ENCODE results near the gene EML6. TPM values are rescaled to one million over a fixed set of nuclear protein-coding genes. Genes with fewer than 3 reads are reported as not detected.

Gene EML6
- total and polyA plus RNA-seq, 5 donors: 0.26 to 1.5 (median 0.72) TPM

DNA sequence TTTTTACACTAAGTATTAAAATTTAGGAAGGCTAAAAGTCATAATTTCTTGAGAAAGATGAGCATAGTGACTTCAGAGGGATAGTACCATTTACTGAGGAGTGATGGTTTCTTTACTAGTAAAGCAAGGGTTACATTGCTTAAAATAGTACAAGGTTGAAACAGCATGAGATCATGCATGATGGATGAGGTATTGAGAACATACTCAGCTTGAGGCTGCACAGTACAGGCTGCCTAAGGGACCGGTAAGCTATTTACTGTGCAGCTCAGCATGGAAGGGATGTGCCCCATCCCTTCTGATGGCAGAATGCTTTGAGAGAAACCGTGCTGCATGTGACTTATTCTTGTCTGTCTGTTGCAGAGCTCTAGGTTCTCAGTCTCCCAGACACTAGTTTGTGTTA is 122.1 kb downstream of the EML6 start:
- Histone ChIP-seq H3K4me1 (ENCODE audit: control insufficient read depth, insufficient read depth, low read length) (no peaks in the 10 kb centered on the region), H3K27ac (ENCODE audit: low read length) (no peak overlapping the region), H3K9me3 (ENCODE audit: control insufficient read depth, low read length) (no peaks in the 10 kb centered on the region), H3K4me3 (ENCODE audit: low read length) (no peak overlapping the region), H3K27me3 (ENCODE audit: control insufficient read depth, insufficient read depth) (no peaks in the 10 kb centered on the region)
- WGBS: 41% methylated on average over 2 of the region's 2 CpGs
- ATAC-seq (no peak), DNase-seq (no peak)
- intact Hi-C loops (cut with DNase I): no loop called here

DNA sequence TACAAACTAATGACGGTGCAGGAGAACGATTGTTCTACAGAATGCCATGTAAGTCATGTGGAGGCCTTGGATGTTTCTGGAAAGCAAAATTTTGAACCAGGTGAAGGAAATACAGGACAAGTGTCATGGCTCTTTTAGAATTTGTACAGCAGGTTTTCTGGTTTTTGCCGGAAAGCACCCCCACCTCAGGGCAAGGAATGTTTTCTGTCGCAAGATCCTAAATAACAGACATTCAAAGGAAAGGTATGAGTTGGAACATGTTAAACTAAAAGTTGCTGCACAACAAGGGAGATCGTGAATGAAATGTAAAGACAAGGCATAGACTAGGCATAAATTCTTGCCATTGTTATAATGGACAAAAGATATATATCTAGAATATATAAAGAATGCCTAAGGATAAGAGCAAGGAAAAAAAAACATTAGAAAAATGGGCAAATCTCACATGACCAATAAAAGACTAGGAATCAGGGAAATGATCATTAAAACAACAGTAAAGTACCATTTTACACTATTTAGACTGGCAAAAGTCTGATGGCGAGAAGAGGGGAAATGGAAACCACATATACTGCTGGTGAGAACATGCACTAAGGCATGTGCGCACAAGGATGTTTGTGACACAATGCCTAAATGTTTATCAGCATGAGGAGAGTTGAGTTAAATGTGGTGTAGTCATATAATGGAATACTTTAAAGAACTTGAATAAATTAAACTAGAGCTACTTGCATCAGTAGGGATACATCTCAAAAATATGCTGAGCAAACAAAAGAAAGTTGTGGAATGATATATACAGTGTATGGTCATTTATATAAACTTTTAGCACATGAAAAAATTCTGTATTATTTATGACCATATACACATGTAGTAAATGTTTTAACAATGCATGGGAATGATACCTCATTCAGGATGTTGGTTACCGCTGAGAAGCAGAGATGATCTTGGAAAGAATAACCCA is 127.0 kb downstream of the EML6 start:
- Histone ChIP-seq H3K4me3 (ENCODE audit: low read length) (no peak overlapping the region), H3K27me3 (ENCODE audit: control insufficient read depth, insufficient read depth) (no peaks in the 10 kb centered on the region), H3K4me1 (ENCODE audit: control insufficient read depth, insufficient read depth, low read length) (no peaks in the 10 kb centered on the region), H3K9me3 (ENCODE audit: control insufficient read depth, low read length) (no peaks in the 10 kb centered on the region), H3K27ac (ENCODE audit: low read length) (no peak overlapping the region)
- intact Hi-C loops (cut with DNase I): no loop called here
- WGBS: 96% methylated on average over 8 of the region's 8 CpGs
- ATAC-seq: no peak
- no peak for DNase-seq

DNA sequence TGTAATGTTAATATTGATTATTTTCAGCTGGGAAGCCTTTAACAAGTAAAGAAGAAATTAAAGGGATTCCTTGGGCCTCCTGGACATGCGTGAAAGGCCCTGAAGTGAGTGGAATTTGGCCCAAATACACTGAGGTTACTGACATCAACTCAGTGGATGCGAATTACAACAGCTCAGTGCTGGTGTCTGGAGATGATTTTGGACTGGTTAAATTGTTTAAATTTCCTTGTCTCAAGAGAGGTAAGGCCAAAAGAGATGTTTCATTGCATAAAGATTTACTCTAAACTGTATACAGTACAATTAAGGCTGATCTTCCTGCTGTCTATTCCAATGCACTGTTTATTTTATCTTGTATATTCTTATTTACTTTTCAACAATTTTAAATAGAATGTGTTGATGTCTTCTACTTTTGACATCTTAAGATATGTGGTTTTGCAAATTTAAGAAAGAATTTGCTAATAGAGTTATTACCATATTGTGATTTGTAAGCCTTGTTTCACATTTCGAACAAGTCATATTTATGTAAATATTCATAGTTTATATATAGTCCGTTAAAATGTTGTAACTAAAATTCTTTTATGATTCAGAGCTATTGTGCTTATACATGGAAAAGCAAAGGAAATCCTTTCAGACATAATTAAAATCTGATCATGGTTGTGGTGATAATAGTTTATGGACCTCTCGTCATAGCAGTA is 130.3 kb downstream of the EML6 start:
- intact Hi-C loops (cut with DNase I): no loop called here
- no peaks in the 10 kb centered on the region for H3K27me3 ChIP-seq (ENCODE audit: control insufficient read depth, insufficient read depth)
- ATAC-seq (no peak), DNase-seq (no peak)
- no peak overlapping the region for H3K4me3 ChIP-seq (ENCODE audit: low read length)
- H3K27ac ChIP-seq (ENCODE audit: low read length): no peak overlapping the region
- no peaks in the 10 kb centered on the region for H3K4me1 ChIP-seq (ENCODE audit: control insufficient read depth, insufficient read depth, low read length)
- 92% methylated on average over 5 of the region's 5 CpGs for WGBS
- no peaks in the 10 kb centered on the region for H3K9me3 ChIP-seq (ENCODE audit: control insufficient read depth, low read length)

DNA sequence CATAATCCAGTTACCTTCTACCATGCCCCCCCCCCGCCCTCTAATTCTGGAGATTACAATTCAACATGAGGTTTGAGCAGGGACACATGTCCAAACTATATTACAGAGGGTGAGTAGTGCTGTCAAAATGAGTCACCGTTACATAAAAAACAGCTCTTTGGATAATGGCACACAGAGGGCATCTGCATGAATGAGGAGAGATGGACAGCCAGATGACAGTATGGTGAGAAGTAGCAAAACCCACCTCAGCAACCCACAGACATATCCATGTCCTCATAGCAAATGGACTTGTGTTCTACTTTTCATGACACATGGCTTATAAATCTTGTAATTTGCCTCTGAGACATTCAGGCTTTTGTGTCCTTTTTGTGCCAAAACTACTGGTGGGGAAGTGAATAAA is 132.0 kb downstream of the EML6 start:
- 80% methylated on average over 2 of the region's 2 CpGs for WGBS
- no peak overlapping the region for H3K27ac ChIP-seq (ENCODE audit: low read length)
- no peak for ATAC-seq

DNA sequence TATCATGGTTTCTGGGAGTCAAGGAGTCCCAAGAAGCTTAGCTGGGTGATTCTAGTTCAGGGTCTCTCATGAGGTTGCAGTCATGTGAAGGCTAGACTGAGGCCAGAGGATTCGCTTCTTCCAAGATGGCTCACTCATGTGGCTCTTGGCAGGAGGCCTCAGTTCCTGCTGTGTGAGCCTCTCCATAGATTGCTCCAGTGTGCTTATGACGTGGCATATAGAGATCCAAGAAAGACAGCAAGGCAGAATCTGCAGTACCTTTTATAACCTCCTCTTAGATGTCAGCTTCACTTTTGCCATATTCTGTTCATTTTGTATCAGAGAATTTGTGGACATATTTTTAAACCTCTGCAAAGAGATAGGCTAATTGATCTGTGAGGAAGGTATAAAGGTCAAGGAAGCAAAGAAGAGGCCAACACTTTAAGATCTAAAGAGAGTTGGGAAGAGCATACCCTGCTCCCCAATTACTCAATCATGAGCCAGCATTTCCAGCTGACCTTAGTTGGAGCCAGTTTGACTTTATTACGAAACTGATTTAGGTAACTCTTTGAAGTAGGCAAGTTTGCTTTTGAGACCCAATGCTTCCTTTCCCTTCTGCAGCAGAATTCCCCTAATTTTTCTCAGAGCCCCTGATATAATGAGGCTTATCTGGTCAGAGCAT is 134.7 kb downstream of the EML6 start:
- intact Hi-C loops (cut with DNase I): no loop called here
- no peak for DNase-seq

More for the DNA sequence above, 132.0 kb downstream of the EML6 start:
- no peaks in the 10 kb centered on the region for H3K27me3 ChIP-seq (ENCODE audit: control insufficient read depth, insufficient read depth)
- intact Hi-C loops (cut with DNase I): no loop called here
- H3K4me3 ChIP-seq (ENCODE audit: low read length): no peak overlapping the region
- H3K9me3 ChIP-seq (ENCODE audit: control insufficient read depth, low read length): no peaks in the 10 kb centered on the region
- H3K4me1 ChIP-seq (ENCODE audit: control insufficient read depth, insufficient read depth, low read length): no peaks in the 10 kb centered on the region
- DNase-seq: no peak

DNA sequence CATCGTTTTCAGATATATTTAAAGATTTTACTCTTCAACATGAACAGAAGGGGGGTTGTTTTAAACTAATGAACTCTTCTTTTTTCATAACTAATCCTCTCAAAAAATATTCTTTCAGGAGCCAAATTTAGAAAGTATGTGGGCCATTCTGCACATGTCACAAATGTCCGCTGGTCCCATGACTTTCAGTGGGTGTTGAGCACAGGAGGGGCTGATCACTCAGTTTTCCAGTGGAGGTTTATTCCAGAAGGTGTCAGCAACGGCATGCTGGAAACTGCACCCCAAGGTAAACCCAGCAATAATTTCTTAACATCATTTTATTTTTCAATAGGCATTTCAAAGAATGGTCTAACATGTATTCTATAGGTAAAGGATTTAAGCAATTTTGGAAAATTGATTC is 136.0 kb downstream of the EML6 start:
- Histone ChIP-seq H3K27ac (ENCODE audit: low read length) (no peak overlapping the region), H3K9me3 (ENCODE audit: control insufficient read depth, low read length) (no peaks in the 10 kb centered on the region), H3K4me3 (ENCODE audit: low read length) (no peak overlapping the region), H3K4me1 (ENCODE audit: control insufficient read depth, insufficient read depth, low read length) (no peaks in the 10 kb centered on the region), H3K27me3 (ENCODE audit: control insufficient read depth, insufficient read depth) (no peaks in the 10 kb centered on the region)
- DNase-seq (no peak), ATAC-seq (no peak)
- intact Hi-C loops (cut with DNase I): no loop called here
- WGBS: 87% methylated on average over 3 of the region's 3 CpGs

More for the DNA sequence above, 134.7 kb downstream of the EML6 start:
- ATAC-seq: no peak
- Histone ChIP-seq H3K4me1 (ENCODE audit: control insufficient read depth, insufficient read depth, low read length) (no peaks in the 10 kb centered on the region), H3K27me3 (ENCODE audit: control insufficient read depth, insufficient read depth) (no peaks in the 10 kb centered on the region), H3K4me3 (ENCODE audit: low read length) (no peak overlapping the region), H3K9me3 (ENCODE audit: control insufficient read depth, low read length) (no peaks in the 10 kb centered on the region), H3K27ac (ENCODE audit: low read length) (no peak overlapping the region)
- WGBS: 82% methylated on average over 3 of the region's 3 CpGs

DNA sequence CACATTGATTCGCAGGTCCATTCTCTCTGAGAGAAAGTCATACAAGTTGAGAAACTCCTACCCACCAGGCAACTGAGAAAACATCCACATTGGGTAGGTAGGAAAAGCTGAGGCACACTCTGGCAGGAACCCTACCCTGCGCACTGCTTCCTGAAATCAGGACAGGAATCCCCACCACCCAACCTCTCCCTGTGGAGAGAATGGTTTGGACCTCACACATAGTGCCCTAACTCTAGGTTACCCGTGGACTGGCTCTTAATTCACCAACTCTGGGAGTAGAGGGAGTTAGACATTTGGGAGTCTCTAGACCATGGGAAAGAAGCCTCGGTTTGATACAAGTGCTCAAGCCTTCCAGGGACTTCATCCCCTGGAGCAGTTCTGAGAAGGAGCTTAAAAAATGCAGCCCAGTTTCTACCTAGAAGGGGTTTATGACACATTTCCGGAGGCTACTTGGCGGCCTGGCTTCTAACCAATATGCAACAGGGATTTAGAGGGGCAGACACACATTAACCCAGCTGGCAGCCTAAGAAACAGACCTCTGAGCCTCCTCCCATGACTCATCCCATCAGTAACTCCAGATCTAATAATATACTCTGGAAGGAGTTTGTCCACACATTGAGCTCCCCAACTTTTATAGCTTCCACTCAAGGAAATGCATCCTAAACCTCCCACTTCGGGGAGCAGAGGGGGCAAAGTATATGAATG is 136.7 kb downstream of the EML6 start:
- no peaks in the 10 kb centered on the region for H3K9me3 ChIP-seq (ENCODE audit: control insufficient read depth, low read length)
- H3K27ac ChIP-seq (ENCODE audit: low read length): no peak overlapping the region
- no peak for ATAC-seq
- H3K4me1 ChIP-seq (ENCODE audit: control insufficient read depth, insufficient read depth, low read length): no peaks in the 10 kb centered on the region
- no peaks in the 10 kb centered on the region for H3K27me3 ChIP-seq (ENCODE audit: control insufficient read depth, insufficient read depth)
- no peak overlapping the region for H3K4me3 ChIP-seq (ENCODE audit: low read length)
- DNase-seq: no peak
- WGBS: 88% methylated on average over 7 of the region's 7 CpGs
- intact Hi-C loops (cut with DNase I): no loop called here

DNA sequence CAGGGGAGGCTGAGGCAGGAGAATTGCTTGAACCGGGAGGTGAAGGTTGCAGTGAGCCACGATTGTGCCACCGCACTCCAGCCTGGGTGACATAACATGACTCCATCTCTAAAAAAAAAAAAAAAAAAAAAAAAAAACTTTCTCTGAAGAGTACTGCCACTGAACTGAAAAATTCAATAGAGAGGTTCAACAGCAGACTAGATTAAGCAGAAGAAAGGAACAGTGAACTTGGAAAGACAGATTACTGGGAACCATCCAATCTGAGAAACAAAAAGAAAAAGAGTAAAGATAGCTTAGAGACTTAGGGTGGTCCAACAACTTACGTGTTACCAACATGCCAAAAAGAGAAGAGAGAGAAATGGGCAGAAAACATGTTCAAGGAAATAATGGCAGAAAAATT is 138.8 kb downstream of the EML6 start:
- no peak overlapping the region for H3K27ac ChIP-seq (ENCODE audit: low read length)
- intact Hi-C loops (cut with DNase I): no loop called here
- ATAC-seq (no peak), DNase-seq (no peak)
- 96% methylated on average over 4 of the region's 4 CpGs for WGBS
- no peaks in the 10 kb centered on the region for H3K27me3 ChIP-seq (ENCODE audit: control insufficient read depth, insufficient read depth)
- no peaks in the 10 kb centered on the region for H3K4me1 ChIP-seq (ENCODE audit: control insufficient read depth, insufficient read depth, low read length)
- H3K9me3 ChIP-seq (ENCODE audit: control insufficient read depth, low read length): no peaks in the 10 kb centered on the region
- H3K4me3 ChIP-seq (ENCODE audit: low read length): no peak overlapping the region

DNA sequence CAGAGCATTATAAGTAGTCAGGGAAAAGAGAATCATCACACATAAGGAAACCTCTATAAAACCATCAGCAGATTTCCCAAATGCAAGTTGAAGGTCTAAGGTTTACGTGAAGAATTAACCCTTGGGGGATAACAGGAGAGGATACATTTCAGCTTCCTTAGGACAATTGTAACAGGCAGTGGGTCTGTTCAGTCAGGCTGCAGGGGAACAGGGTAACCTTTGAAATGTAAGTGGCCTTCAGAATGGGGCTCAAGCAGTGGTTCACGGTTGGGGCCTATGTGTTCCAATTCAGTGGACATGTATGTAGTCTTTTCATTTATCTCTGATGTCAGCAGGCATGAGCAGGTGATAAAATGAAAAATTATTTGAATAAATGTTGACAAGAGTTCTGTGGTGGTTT is 139.3 kb downstream of the EML6 start:
- Histone ChIP-seq H3K4me1 (ENCODE audit: control insufficient read depth, insufficient read depth, low read length) (no peaks in the 10 kb centered on the region), H3K27ac (ENCODE audit: low read length) (no peak overlapping the region), H3K27me3 (ENCODE audit: control insufficient read depth, insufficient read depth) (no peaks in the 10 kb centered on the region), H3K4me3 (ENCODE audit: low read length) (no peak overlapping the region), H3K9me3 (ENCODE audit: control insufficient read depth, low read length) (no peaks in the 10 kb centered on the region)
- WGBS: 85% methylated on average over 2 of the region's 2 CpGs
- ATAC-seq (no peak), DNase-seq (no peak)
- intact Hi-C loops (cut with DNase I): no loop called here

DNA sequence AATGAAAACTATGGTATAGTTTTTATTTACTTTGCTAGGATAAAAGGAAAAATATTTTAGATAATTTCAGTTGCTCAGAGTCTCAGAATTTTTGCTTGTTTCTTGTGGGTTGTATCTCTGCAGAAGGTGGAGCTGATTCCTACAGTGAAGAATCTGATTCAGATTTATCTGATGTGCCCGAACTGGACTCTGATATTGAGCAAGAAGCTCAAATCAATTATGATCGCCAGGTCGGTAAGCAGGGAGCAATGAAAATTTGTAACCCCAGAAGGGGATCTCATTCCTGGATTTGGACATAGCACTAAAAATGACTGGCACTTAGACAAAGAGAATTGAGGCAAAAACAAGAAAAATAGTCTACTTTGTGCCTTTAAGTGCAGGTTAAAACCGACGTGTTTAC is 140.2 kb downstream of the EML6 start:
- Histone ChIP-seq H3K9me3 (ENCODE audit: control insufficient read depth, low read length) (no peaks in the 10 kb centered on the region), H3K27ac (ENCODE audit: low read length) (no peak overlapping the region), H3K4me3 (ENCODE audit: low read length) (no peak overlapping the region), H3K27me3 (ENCODE audit: control insufficient read depth, insufficient read depth) (no peaks in the 10 kb centered on the region), H3K4me1 (ENCODE audit: control insufficient read depth, insufficient read depth, low read length) (no peaks in the 10 kb centered on the region)
- DNase-seq (no peak), ATAC-seq (no peak)
- WGBS: 78% methylated on average over 5 of the region's 5 CpGs
- intact Hi-C loops (cut with DNase I): no loop called here

Data from right cardiac atrium (tissue), 5 donors.